K562 (cell line): Measurements from ENCODE around the gene POLR2L. TPM values are rescaled to one million over a fixed set of nuclear protein-coding genes. Genes with fewer than 3 reads are reported as not detected.
A peak's percentile ranks its signal among the peaks of the same experiment; 100 is the strongest.

ENCODE experiments used
- ATAC-seq: fragments of 200-7000 bp; cut with Tn5 transposase; 3 replicates; pipeline ENCODE4 v1.9.1; 2020; ENCODE audit warnings: moderate library complexity
- BruUV-seq: library from RNA; stranded (reverse); fragments of 400-500 nt; replicated peaks from 2 replicates; lab custom pipeline; 2021; lab: Mats Ljungman, UMichigan
- CTCF ChIA-PET: fragments of 300-600 bp; formaldehyde crosslinking; extraction: SDS; loops from one replicate; lab custom pipeline; 2021; ENCODE audit warnings: low intra/inter-chr PET ratio; lab: Yijun Ruan, JAX
- POLR2A ChIA-PET: fragments of 300-600, 350-650 bp; sonication (Branson Sonifier 250); formaldehyde crosslinking; extraction: SDS; loops from one replicate; lab custom pipeline; 2021; ENCODE audit warnings: antibody characterized with exemption, inconsistent platforms; lab: Yijun Ruan, JAX
- DNase-seq, 4 experiments: peaks; one replicate each; pipeline versions ENCODE4 v3.0.0 to v3.0.0-alpha.2; 2011 to 2018; ENCODE audit warnings: low spot score in 3 of 4, mixed read lengths in 3 of 4; ENCODE audit errors: extremely low read depth in 1 of 4
- FAIRE-seq: peaks from 2 replicates; lab custom pipeline; 2011; peaks lifted over from hg19 to GRCh38; lab: Jason Lieb, UNC
- H2AFZ ChIP-seq: 2 replicates; pipeline ENCODE4 v1.6.0; 2011; ENCODE audit warnings: low read depth, low read length, control low read depth, inconsistent platforms
- H3K27ac ChIP-seq: fragments of 200-600 bp; 3 replicates; pipeline ENCODE4 v1.8.0; 2011; ENCODE audit warnings: low read depth, mild to moderate bottlenecking, control low read depth, inconsistent platforms, low read length, moderate library complexity, mixed read lengths; ENCODE audit errors: extremely low read depth
- H3K27me3 ChIP-seq, 2 experiments: fragments of 300-600 bp in 1 of 2; 2 replicates in 1 of 2; 3 replicates in 1 of 2; pipeline versions ENCODE4 v1.6.0 to v1.8.0; 2011; ENCODE audit warnings: inconsistent platforms in 2 of 2, low read length in 2 of 2, mild to moderate bottlenecking in 1 of 2, mixed read lengths in 1 of 2, moderate library complexity in 1 of 2; ENCODE audit not compliant: control insufficient read depth in 2 of 2, insufficient read depth in 2 of 2
- H3K36me3 ChIP-seq: fragments of 300-600 bp; 3 replicates; pipeline ENCODE4 v1.8.0; 2011; ENCODE audit warnings: mild to moderate bottlenecking, low read length, inconsistent platforms; ENCODE audit not compliant: control insufficient read depth, insufficient read depth
- H3K4me1 ChIP-seq, 2 experiments: fragments of 200-600 bp in 1 of 2; replicated peaks in 1 of 2; 2 replicates in 1 of 2; 3 replicates in 1 of 2; pipeline versions ENCODE4 v1.5.1 to v1.8.0; 2011; ENCODE audit warnings: inconsistent platforms in 2 of 2, low read length in 2 of 2, mild to moderate bottlenecking in 1 of 2, mixed read lengths in 1 of 2, moderate library complexity in 1 of 2; ENCODE audit not compliant: control insufficient read depth in 2 of 2, insufficient read depth in 2 of 2
- H3K4me2 ChIP-seq: 2 replicates; pipeline ENCODE4 v1.6.1; 2011; ENCODE audit warnings: low read length, control low read depth, inconsistent platforms, mixed read lengths; ENCODE audit not compliant: insufficient read depth
- H3K4me3 ChIP-seq: fragments of 200-600 bp; sonication (generic), shearing (Covaris generic); 2 replicates; pipeline ENCODE4 v1.5.1; 2016; ENCODE audit warnings: control low read depth, inconsistent platforms
- H3K79me2 ChIP-seq: fragments of 200-600 bp; 3 replicates; pipeline ENCODE4 v1.8.0; 2011; ENCODE audit warnings: low read length, inconsistent platforms; ENCODE audit not compliant: control insufficient read depth, insufficient read depth
- H3K9ac ChIP-seq, 2 experiments: 2 replicates each; pipeline versions ENCODE4 v1.6.0 to v1.6.1; 2011; ENCODE audit warnings: low read depth in 2 of 2, low read length in 2 of 2, control low read depth in 1 of 2, inconsistent platforms in 1 of 2, mild to moderate bottlenecking in 1 of 2, mixed read lengths in 1 of 2; ENCODE audit not compliant: insufficient read depth in 1 of 2
- H3K9me1 ChIP-seq: one replicate; pipeline ENCODE4 v1.6.0; 2011; ENCODE audit warnings: inconsistent platforms, mild to moderate bottlenecking, low read length, moderate library complexity; ENCODE audit not compliant: control insufficient read depth, insufficient read depth
- H3K9me3 ChIP-seq: replicated peaks from 2 replicates; pipeline ENCODE4 v1.5.1; 2011; ENCODE audit warnings: low read depth, low read length, inconsistent platforms; ENCODE audit not compliant: control insufficient read depth, insufficient read depth
- H4K20me1 ChIP-seq: replicated peaks from 2 replicates; pipeline ENCODE4 v1.6.1; 2011; ENCODE audit warnings: low read length, inconsistent platforms, mixed read lengths; ENCODE audit not compliant: control insufficient read depth, insufficient read depth
- HSF4 ChIP-seq: fragments of 250-450 bp; sonication (Bioruptor Pico); IDR thresholded peaks from 2 replicates; pipeline ENCODE4 v2.1.2; 2022; ENCODE audit warnings: mild to moderate bottlenecking, moderate library complexity, borderline replicate concordance
- JUN ChIP-seq, 2 experiments: sonication (generic) in 1 of 2; formaldehyde crosslinking in 1 of 2; IDR thresholded peaks; 2 replicates each; pipeline versions ENCODE4 v1.6.1 to v1.8.0; 2012 to 2022; ENCODE audit warnings: borderline replicate concordance in 2 of 2, mild to moderate bottlenecking in 2 of 2, improper control_type of control experiment in 1 of 2, low read depth in 1 of 2, low read length in 1 of 2, missing genetic modification reagents in 1 of 2
- MAZ ChIP-seq, 2 experiments: fragments of 450-650 bp in 1 of 2; sonication (generic) in 1 of 2; formaldehyde crosslinking; IDR thresholded peaks in 1 of 2; conservative IDR thresholded peaks in 1 of 2; 2 replicates each; pipeline versions ENCODE4 v1.4.0 to v1.5.0; 2020; ENCODE audit warnings: mild to moderate bottlenecking in 1 of 2, missing genetic modification reagents in 1 of 2
- MCM7 ChIP-seq, 2 experiments: fragments of 450-650 bp; IDR thresholded peaks; 2 replicates each; pipeline ENCODE4 v1.6.1; 2016 to 2018
- RB1 ChIP-seq: fragments of 450-650 bp; IDR thresholded peaks from 2 replicates; pipeline ENCODE4 v1.6.1; 2017; ENCODE audit warnings: low read depth, mild to moderate bottlenecking
- SIX5 ChIP-seq, 2 experiments: IDR thresholded peaks; 2 replicates each; pipeline ENCODE4 v1.6.1; 2011; ENCODE audit warnings: low read length in 2 of 2, borderline replicate concordance in 1 of 2, low read depth in 1 of 2, mild to moderate bottlenecking in 1 of 2, moderate library complexity in 1 of 2; ENCODE audit not compliant: insufficient read depth in 1 of 2
- U2AF2 ChIP-seq: fragments of 200-400 bp; formaldehyde crosslinking; optimal IDR thresholded peaks from 2 replicates; pipeline ENCODE3; 2017; ENCODE audit warnings: low read depth, mild to moderate bottlenecking, low read length
- ZBTB33 ChIP-seq: sonication (generic); formaldehyde crosslinking; IDR thresholded peaks from 2 replicates; pipeline ENCODE4 v1.8.1; 2023; ENCODE audit warnings: mild to moderate bottlenecking, missing genetic modification reagents
- ZNF232 ChIP-seq: sonication (generic); formaldehyde crosslinking; IDR thresholded peaks from 2 replicates; pipeline ENCODE4 v1.8.0; 2022; ENCODE audit warnings: mild to moderate bottlenecking, missing genetic modification reagents
- WGBS: fragments of 100-300 bp; shearing (Covaris generic); methylation state at CpG from one replicate; pipeline ENCODE4 v1.1.6; 2016; ENCODE audit warnings: low coverage, mixed read lengths; ENCODE audit not compliant: insufficient coverage; ENCODE audit errors: missing lambda C conversion rate; 5-methylcytosine and 5-hydroxymethylcytosine counted together
- in situ Hi-C: fragments of 300-500 bp; cut with MboI; formaldehyde crosslinking; loops from 4 replicates; pipeline ENCODE4 v1.15.0; 2018; ENCODE audit warnings: inconsistent platforms, mixed read lengths
- intact Hi-C: fragments of 100-400 bp; cut with micrococcal nuclease; formaldehyde crosslinking; loops from 2 replicates; pipeline ENCODE4 v1.14.2; 2022
- polyA plus RNA-seq, 8 experiments: library from polyadenylated mRNA; depleted of rRNA in 4 of 8; stranded (reverse) in 5 of 8; unstranded in 3 of 8; fragments of >200 nt; fragmentation: Nextera tagmentation in 2 of 8; fragmentation: Illumina TruSeq in 1 of 8; extraction: Ambion mirVana in 2 of 8; extraction: Trizol in 1 of 8; gene quantifications; 2 replicates each; pipeline versions ENCODE4 v1.2.1 to v1.2.3, GENCODE V29; 2011 to 2014; ENCODE audit warnings: inconsistent platforms in 1 of 8, missing spikeins in 1 of 8
- total RNA-seq, 7 experiments: library from RNA; depleted of rRNA in 6 of 7; stranded (reverse); fragments of >200 nt in 6 of 7; fragmentation: Illumina TruSeq in 2 of 7; extraction: Trizol in 2 of 7; gene quantifications; 2 replicates each; pipeline versions ENCODE4 v1.2.1 to v1.2.3, GENCODE V29; 2011 to 2021; ENCODE audit warnings: low replicate concordance in 1 of 7
- TF ChIP-seq, protein P1 (sequence below): sonication (generic); formaldehyde crosslinking; IDR thresholded peaks from 2 replicates; pipeline ENCODE4 v1.8.0; 2023; ENCODE audit warnings: mild to moderate bottlenecking, missing genetic modification reagents
- TF ChIP-seq, protein P2 (sequence below): fragments of 450-650 bp; IDR thresholded peaks from 2 replicates; pipeline ENCODE4 v1.6.1; 2018; ENCODE audit warnings: mild to moderate bottlenecking, low read depth; ENCODE audit not compliant: partially characterized antibody

The POLR2L gene
- total and polyA plus RNA-seq, 9 of the 15 experiments (the other 6 are each of a cell fraction or from before 2014, with no cell fraction given), result 38.3 to 688 (median 108) TPM

GRCh38 chr11:833114-833791, 9.1 kb downstream of the POLR2L start:
- intact Hi-C loops (loop anchor here (2.0 kb wide), 1 partner anchor 28 kb away; the partner anchor contains the start of gene PIDD1), in situ Hi-C loops (no loop called here)
- Histone ChIP-seq H4K20me1 (peaks cover 7% of the 10 kb centered on the region), H3K9me1 (peaks cover 2% of the 10 kb centered on the region), H3K4me3 (peak overlapping the region; percentile 87), H3K4me2 (peak overlapping the region; percentile 85), H3K4me1 (peaks cover 17 to 91% of the 10 kb centered on the region in 2 experiments; a peak in 4 of 5 replicates), H3K36me3 (peaks cover 40% of the 10 kb centered on the region; the same call in 2 of the 3 replicates), H3K9ac (peak overlapping the region; percentile 92 to 95), H3K9me3 (no peaks in the 10 kb centered on the region), H2AFZ (peak overlapping the region; percentile 53; the same call in 1 of the 2 replicates), H3K79me2 (peaks cover 44% of the 10 kb centered on the region), H3K27me3 (no peaks in the 10 kb centered on the region), H3K27ac (peak overlapping the region; percentile 94)
- no peak for FAIRE-seq
- DNase-seq, result peak; percentile 64 to 76 (median 68)
- WGBS, result under 1% methylated on average over 30 of the region's 55 CpGs
- no TSS peak for BruUV-seq
- CTCF ChIA-PET, result no interaction called here
- POLR2A ChIA-PET, result interaction anchor here (0.5 to 2.3 kb wide), 8 partner anchors 9 to 360 kb away, joined by 3 to 20 read pairs (median 4); partner anchors contain the start of genes PNPLA2, POLR2L and TSPAN4
- peak; percentile 73 for ATAC-seq
- TF ChIP-seq, protein P1, sequence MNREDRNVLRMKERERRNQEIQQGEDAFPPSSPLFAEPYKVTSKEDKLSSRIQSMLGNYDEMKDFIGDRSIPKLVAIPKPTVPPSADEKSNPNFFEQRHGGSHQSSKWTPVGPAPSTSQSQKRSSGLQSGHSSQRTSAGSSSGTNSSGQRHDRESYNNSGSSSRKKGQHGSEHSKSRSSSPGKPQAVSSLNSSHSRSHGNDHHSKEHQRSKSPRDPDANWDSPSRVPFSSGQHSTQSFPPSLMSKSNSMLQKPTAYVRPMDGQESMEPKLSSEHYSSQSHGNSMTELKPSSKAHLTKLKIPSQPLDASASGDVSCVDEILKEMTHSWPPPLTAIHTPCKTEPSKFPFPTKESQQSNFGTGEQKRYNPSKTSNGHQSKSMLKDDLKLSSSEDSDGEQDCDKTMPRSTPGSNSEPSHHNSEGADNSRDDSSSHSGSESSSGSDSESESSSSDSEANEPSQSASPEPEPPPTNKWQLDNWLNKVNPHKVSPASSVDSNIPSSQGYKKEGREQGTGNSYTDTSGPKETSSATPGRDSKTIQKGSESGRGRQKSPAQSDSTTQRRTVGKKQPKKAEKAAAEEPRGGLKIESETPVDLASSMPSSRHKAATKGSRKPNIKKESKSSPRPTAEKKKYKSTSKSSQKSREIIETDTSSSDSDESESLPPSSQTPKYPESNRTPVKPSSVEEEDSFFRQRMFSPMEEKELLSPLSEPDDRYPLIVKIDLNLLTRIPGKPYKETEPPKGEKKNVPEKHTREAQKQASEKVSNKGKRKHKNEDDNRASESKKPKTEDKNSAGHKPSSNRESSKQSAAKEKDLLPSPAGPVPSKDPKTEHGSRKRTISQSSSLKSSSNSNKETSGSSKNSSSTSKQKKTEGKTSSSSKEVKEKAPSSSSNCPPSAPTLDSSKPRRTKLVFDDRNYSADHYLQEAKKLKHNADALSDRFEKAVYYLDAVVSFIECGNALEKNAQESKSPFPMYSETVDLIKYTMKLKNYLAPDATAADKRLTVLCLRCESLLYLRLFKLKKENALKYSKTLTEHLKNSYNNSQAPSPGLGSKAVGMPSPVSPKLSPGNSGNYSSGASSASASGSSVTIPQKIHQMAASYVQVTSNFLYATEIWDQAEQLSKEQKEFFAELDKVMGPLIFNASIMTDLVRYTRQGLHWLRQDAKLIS (CRISPR knock-in tag), result peak; percentile 17; the same call in 1 of the 2 replicates
- TF ChIP-seq HSF4 (no peak), ZNF232 (no peak), MAZ (CRISPR knock-in tag; conservative IDR thresholded peaks at IDR 0.05 in 1 of 2, IDR thresholded peaks at IDR 0.05 in 1 of 2) (peak; percentile 69 to 73; a peak in 3 of 4 replicates), SIX5 (IDR thresholded peaks at IDR 0.05; ENCODE audit: borderline replicate concordance in 1 of 2, insufficient read depth in 1 of 2, low read depth in 1 of 2, low read length in 2 of 2) (no peak), MCM7 (IDR thresholded peaks at IDR 0.05) (no peak), JUN (IDR thresholded peaks at IDR 0.05; ENCODE audit: borderline replicate concordance, low read depth, low read length) (peak; percentile 75; the same call in 1 of the 2 replicates), JUN (CRISPR knock-in tag; IDR thresholded peaks at IDR 0.05; ENCODE audit: borderline replicate concordance) (no peak), ZBTB33 (CRISPR knock-in tag) (peak; percentile 17; the same call in 1 of the 2 replicates), RB1 (peak; percentile 66; the same call in 1 of the 2 replicates), U2AF2 (no peak)
- TF ChIP-seq, protein P2, sequence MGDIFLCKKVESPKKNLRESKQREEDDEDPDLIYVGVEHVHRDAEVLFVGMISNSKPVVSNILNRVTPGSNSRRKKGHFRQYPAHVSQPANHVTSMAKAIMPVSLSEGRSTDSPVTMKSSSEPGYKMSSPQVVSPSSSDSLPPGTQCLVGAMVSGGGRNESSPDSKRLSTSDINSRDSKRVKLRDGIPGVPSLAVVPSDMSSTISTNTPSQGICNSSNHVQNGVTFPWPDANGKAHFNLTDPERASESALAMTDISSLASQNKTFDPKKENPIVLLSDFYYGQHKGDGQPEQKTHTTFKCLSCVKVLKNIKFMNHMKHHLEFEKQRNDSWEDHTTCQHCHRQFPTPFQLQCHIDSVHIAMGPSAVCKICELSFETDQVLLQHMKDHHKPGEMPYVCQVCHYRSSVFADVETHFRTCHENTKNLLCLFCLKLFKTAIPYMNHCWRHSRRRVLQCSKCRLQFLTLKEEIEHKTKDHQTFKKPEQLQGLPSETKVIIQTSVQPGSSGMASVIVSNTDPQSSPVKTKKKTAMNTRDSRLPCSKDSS, result no peak
